Fibroblast of mammary gland (primary cell): ENCODE measurements around the gene FSTL5.
"Not testable (repeated sequence)": the region's sequence is repeated elsewhere in the genome, so short reads cannot be mapped to it uniquely, and the experiment has no call there.

Source experiments
- DNase-seq: peaks from one replicate; pipeline ENCODE4 v3.0.0-alpha.2; 2010; ENCODE audit warnings: low read depth
- H3K4me3 ChIP-seq: 2 replicates; pipeline ENCODE4 v1.5.1; 2011; ENCODE audit warnings: low read depth, mild to moderate bottlenecking, low read length, moderate library complexity; ENCODE audit not compliant: control insufficient read depth
- CTCF ChIP-seq: conservative IDR thresholded peaks from 2 replicates; pipeline ENCODE4 v1.5.1; 2011; ENCODE audit warnings: low read depth, low read length, inconsistent platforms; ENCODE audit not compliant: control insufficient read depth, insufficient read depth

Gene FSTL5

GRCh38 chr4:162111078-162111477 is 52.7 kb downstream of the FSTL5 start:
- TF ChIP-seq CTCF = no peak
- no peak for DNase-seq

GRCh38 chr4:162104459-162105124 is 59.2 kb downstream of the FSTL5 start:
- H3K4me3 ChIP-seq = no peak overlapping the region
- DNase-seq = no peak
- TF ChIP-seq CTCF = no peak

More at GRCh38 chr4:162111078-162111477, 52.7 kb downstream of the FSTL5 start:
- no peak overlapping the region for H3K4me3 ChIP-seq

DNA sequence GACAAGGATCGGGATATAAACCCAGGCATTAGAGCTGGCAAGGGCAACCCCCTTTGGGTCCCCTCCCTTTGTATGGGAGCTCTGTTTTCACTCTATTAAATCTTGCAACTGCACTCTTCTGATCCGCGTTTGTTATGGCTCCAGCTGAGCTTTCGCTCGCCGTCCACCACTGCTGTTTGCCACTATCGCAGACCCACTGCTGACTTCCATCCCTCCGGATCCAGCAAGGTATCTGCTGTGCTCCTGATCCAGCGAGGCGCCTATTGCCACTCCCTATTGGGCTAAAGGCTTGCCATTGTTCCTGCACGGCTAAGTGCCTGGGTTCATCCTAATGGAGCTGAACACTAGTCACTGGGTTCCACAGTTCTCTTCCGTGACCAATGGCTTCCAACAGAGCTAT is 59.9 kb downstream of the FSTL5 start:
- DNase-seq, H3K4me3 ChIP-seq: not testable (repeated sequence)

- TF ChIP-seq CTCF = no peak
- no peak for DNase-seq
- H3K4me3 ChIP-seq = no peak overlapping the region
Measured at GRCh38 chr4:162102713-162103112, 61.1 kb downstream of the FSTL5 start.

DNA sequence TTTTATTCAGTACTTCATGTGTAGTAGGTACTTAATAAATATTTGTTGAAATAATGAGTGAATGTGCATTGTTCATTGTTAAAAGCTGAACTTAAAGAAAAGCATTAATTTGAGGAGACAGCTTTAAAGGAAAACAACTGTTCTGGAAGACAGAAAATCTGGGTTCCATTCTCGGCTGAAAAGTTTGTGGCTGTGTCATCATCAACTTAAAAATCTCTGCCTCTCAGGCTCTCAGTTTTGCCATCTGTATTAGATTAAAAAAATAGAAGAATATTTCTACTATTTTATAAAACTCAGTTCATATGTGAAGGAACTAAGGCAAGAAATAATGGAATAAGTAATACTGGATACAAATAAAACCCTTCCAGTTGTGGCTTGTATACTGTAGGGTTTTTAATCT is 62.5 kb downstream of the FSTL5 start:
- no peak for TF ChIP-seq CTCF
- H3K4me3 ChIP-seq = no peak overlapping the region
- DNase-seq = no peak

- no peak for DNase-seq
- TF ChIP-seq CTCF = no peak
- H3K4me3 ChIP-seq = no peak overlapping the region
Measured at GRCh38 chr4:162075726-162076125, 88.1 kb downstream of the FSTL5 start.

- no peak for DNase-seq
- TF ChIP-seq CTCF = no peak
- no peak overlapping the region for H3K4me3 ChIP-seq
Measured at GRCh38 chr4:162061214-162061613, 102.6 kb downstream of the FSTL5 start.
